Epithelial cell of proximal tubule (primary cell): ENCODE data around the gene TTC19. TPM values are rescaled to one million over a fixed set of nuclear protein-coding genes. Genes with fewer than 3 reads are reported as not detected.

Experiments used
- DNase-seq: peaks from one replicate; pipeline ENCODE4 v3.0.0-alpha.2; 2011; ENCODE audit warnings: low read depth
- H3K4me3 ChIP-seq: 2 replicates; pipeline ENCODE4 v1.5.1; 2011; ENCODE audit warnings: low read depth, mild to moderate bottlenecking, low read length
- total RNA-seq: library from RNA; depleted of rRNA; stranded (reverse); fragments of >200 nt; gene quantifications from 2 replicates; pipeline ENCODE4 v1.2.3, GENCODE V29; 2015
- TF ChIP-seq, protein P1 (sequence below): conservative IDR thresholded peaks from 2 replicates; pipeline ENCODE4 v1.5.1; 2012; ENCODE audit warnings: low read depth, mild to moderate bottlenecking, low read length

Gene TTC19
- total RNA-seq, 1 donor from 2014 or later = 61.9 TPM

GRCh38 chr17:15955793-15956541 lies 43.7 kb upstream of the TTC19 start:
- no peak for DNase-seq
- no peak overlapping the region for H3K4me3 ChIP-seq

DNA sequence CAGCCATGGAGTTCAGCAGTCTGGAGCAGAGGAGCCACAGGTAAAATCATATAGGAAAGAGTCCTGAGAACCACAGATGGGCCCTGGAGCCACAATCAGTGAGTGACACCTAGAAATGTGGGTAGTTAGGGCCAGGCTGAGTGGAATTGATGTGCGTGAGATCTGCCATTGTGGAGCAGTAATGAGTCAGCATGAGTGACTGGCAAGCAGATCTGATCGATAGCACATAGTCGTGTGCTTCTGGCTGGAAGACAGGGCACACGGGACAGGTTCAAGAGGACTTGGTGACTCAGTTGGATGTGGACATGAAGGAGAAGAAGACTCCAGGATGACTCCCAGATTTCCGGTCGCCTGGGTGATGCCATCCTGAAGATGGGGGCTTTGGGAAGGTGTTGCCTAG lies 42.4 kb upstream of the TTC19 start:
- TF ChIP-seq, protein P1, sequence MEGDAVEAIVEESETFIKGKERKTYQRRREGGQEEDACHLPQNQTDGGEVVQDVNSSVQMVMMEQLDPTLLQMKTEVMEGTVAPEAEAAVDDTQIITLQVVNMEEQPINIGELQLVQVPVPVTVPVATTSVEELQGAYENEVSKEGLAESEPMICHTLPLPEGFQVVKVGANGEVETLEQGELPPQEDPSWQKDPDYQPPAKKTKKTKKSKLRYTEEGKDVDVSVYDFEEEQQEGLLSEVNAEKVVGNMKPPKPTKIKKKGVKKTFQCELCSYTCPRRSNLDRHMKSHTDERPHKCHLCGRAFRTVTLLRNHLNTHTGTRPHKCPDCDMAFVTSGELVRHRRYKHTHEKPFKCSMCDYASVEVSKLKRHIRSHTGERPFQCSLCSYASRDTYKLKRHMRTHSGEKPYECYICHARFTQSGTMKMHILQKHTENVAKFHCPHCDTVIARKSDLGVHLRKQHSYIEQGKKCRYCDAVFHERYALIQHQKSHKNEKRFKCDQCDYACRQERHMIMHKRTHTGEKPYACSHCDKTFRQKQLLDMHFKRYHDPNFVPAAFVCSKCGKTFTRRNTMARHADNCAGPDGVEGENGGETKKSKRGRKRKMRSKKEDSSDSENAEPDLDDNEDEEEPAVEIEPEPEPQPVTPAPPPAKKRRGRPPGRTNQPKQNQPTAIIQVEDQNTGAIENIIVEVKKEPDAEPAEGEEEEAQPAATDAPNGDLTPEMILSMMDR = no peak
- no peak for DNase-seq
- no peak overlapping the region for H3K4me3 ChIP-seq

More at GRCh38 chr17:15955793-15956541, 43.7 kb upstream of the TTC19 start:
- TF ChIP-seq, protein P1 = no peak

- no peak overlapping the region for H3K4me3 ChIP-seq
- TF ChIP-seq, protein P1 = no peak
- no peak for DNase-seq
Observed at GRCh38 chr17:15957608-15958307, 41.9 kb upstream of the TTC19 start.

DNA sequence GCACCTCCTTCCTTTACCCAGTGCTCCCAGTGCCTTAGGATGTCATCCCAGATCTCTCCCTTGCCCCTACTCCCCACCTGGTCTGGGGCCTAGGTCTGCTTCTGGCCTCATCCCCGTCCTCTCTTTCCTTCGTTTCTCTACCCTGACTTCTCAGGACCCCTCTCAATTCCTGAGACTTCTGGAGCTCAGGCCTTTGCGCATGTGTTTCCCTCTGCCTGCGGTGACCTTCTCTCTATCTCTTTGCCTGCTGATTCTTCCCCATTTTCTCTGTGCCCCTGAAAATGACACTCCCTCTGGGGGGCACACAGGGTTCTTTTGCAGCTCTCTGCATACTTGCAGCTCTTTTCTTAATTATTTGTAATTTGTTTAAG lies 41.2 kb upstream of the TTC19 start:
- no peak for DNase-seq
- no peak overlapping the region for H3K4me3 ChIP-seq
- TF ChIP-seq, protein P1 = no peak

GRCh38 chr17:15963670-15964110 lies 35.9 kb upstream of the TTC19 start:
- H3K4me3 ChIP-seq = no peak overlapping the region
- DNase-seq = no peak
- TF ChIP-seq, protein P1 = no peak

GRCh38 chr17:15965528-15965927 lies 34.1 kb upstream of the TTC19 start:
- no peak overlapping the region for H3K4me3 ChIP-seq
- TF ChIP-seq, protein P1 = no peak
- no peak for DNase-seq
